Measurements from ENCODE around the gene ARHGEF40.

ARHGEF40 gene

GRCh38 chr14:21070083-21070609, at the start of gene ARHGEF40:
ARHGEF40 (plus strand) TSS chr14:21070304; CDS start chr14:21070397, 93 bp downstream.
- no peak for DNase-seq

- no peak for DNase-seq
Measured at GRCh38 chr14:21020977-21021545, 49.0 kb upstream of the ARHGEF40 start.

- DNase-seq, result no peak
Measured at GRCh38 chr14:21022686-21023085, 47.4 kb upstream of the ARHGEF40 start.

- peak; percentile 68 for DNase-seq
Measured at GRCh38 chr14:21023174-21023573, 46.9 kb upstream of the ARHGEF40 start.

GRCh38 chr14:21023817-21024584, 46.1 kb upstream of the ARHGEF40 start:
- DNase-seq, result no peak

GRCh38 chr14:21024585-21025370, 45.3 kb upstream of the ARHGEF40 start, which contains the start of gene NDRG2:
NDRG2 (minus strand) TSS chr14:21025061; CDS start chr14:21023315, 1,746 bp downstream.
- no peak for DNase-seq

- DNase-seq, result no peak
Measured at GRCh38 chr14:21025371-21026273, 44.5 kb upstream of the ARHGEF40 start.

GRCh38 chr14:21026274-21026987, 43.7 kb upstream of the ARHGEF40 start:
- no peak for DNase-seq

- no peak for DNase-seq
Measured at GRCh38 chr14:21026988-21027315, 43.2 kb upstream of the ARHGEF40 start.

- DNase-seq, result no peak
Measured at GRCh38 chr14:21029917-21030316, 40.2 kb upstream of the ARHGEF40 start, which contains the start of gene TPPP2. TPPP2 (plus strand) TSS chr14:21030217; CDS start chr14:21030582, 365 bp downstream.

- no peak for DNase-seq
Measured at GRCh38 chr14:21030531-21030930, 39.6 kb upstream of the ARHGEF40 start.

- no peak for DNase-seq
Measured at GRCh38 chr14:21032326-21033132, 37.6 kb upstream of the ARHGEF40 start.

GRCh38 chr14:21033133-21033698, 36.9 kb upstream of the ARHGEF40 start:
- DNase-seq, result no peak

- DNase-seq, result no peak
Measured at GRCh38 chr14:21034707-21035106, 35.4 kb upstream of the ARHGEF40 start, which contains the start of gene RNASE13. RNASE13 (minus strand) TSS chr14:21034807; CDS start chr14:21034288, 519 bp downstream.

- peak; percentile 58 for DNase-seq
Measured at GRCh38 chr14:21036751-21037150, 33.4 kb upstream of the ARHGEF40 start.

GRCh38 chr14:21037156-21037555, 32.9 kb upstream of the ARHGEF40 start:
- DNase-seq, result no peak

GRCh38 chr14:21038441-21039422, 31.4 kb upstream of the ARHGEF40 start:
- no peak for DNase-seq

- DNase-seq, result peak; percentile 55
Measured at GRCh38 chr14:21039585-21040369, 30.3 kb upstream of the ARHGEF40 start.

Data from MV-4-11 (cell line).